HepG2 (cell line): ENCODE data around the gene FOLR3. TPM values are rescaled to one million over a fixed set of nuclear protein-coding genes. Genes with fewer than 3 reads are reported as not detected.
A peak's percentile ranks its signal among the peaks of the same experiment; 100 is the strongest.

ENCODE experiments used
- ATAC-seq: fragments of 200-7000 bp; cut with Tn5 transposase; 3 replicates; pipeline ENCODE4 v1.9.1; 2020; ENCODE audit warnings: mild to moderate bottlenecking, moderate library complexity
- BruUV-seq: library from RNA; stranded (reverse); fragments of 400-500 nt; replicated peaks from 2 replicates; lab custom pipeline; 2021; lab: Mats Ljungman, UMichigan
- CTCF ChIA-PET: fragments of 300-600 bp; formaldehyde crosslinking; extraction: SDS; loops from one replicate; lab custom pipeline; 2021; ENCODE audit warnings: low total read pairs, inconsistent platforms, low intra/inter-chr PET ratio; lab: Yijun Ruan, JAX
- POLR2A ChIA-PET: fragments of 350-600 bp; sonication (Branson Sonifier 250); formaldehyde crosslinking; loops from one replicate; lab custom pipeline; 2020; ENCODE audit warnings: antibody characterized with exemption, inconsistent platforms; lab: Yijun Ruan, JAX
- DNase-seq: peaks from one replicate; pipeline ENCODE4 v3.0.0-alpha.2; 2015; ENCODE audit warnings: low spot score
- FAIRE-seq: peaks from 3 replicates; lab custom pipeline; 2011; peaks lifted over from hg19 to GRCh38; lab: Jason Lieb, UNC
- H2AFZ ChIP-seq: one replicate; pipeline ENCODE4 v1.6.1; 2011; ENCODE audit warnings: low read length, inconsistent platforms
- H3K27ac ChIP-seq: fragments of 300-600 bp; 3 replicates; pipeline ENCODE4 v1.8.0; 2011; ENCODE audit warnings: mixed run types, mild to moderate bottlenecking, mixed read lengths, low read length, inconsistent platforms; ENCODE audit not compliant: insufficient read depth; ENCODE audit errors: extremely low read length
- H3K27me3 ChIP-seq, 2 experiments: fragments of 200-600 bp in 1 of 2; 2 replicates in 1 of 2; 3 replicates in 1 of 2; pipeline versions ENCODE4 v1.6.0 to v1.8.0; 2011; ENCODE audit warnings: low read length in 2 of 2, mild to moderate bottlenecking in 2 of 2, moderate library complexity in 2 of 2, inconsistent platforms in 1 of 2; ENCODE audit not compliant: insufficient read depth in 2 of 2, control insufficient read depth in 1 of 2
- H3K36me3 ChIP-seq, 2 experiments: fragments of 200-600 bp in 1 of 2; replicated peaks in 1 of 2; 2 replicates in 1 of 2; 3 replicates in 1 of 2; pipeline versions ENCODE4 v1.5.1 to v1.8.0; 2011; ENCODE audit warnings: low read length in 2 of 2, inconsistent platforms in 1 of 2; ENCODE audit not compliant: insufficient read depth in 2 of 2, control insufficient read depth in 1 of 2
- H3K4me1 ChIP-seq: 2 replicates; pipeline ENCODE4 v1.5.1; 2012; ENCODE audit warnings: low read length, inconsistent platforms; ENCODE audit not compliant: insufficient read depth
- H3K4me2 ChIP-seq: 2 replicates; pipeline ENCODE4 v1.6.0; 2011; ENCODE audit warnings: low read depth, low read length, inconsistent platforms
- H3K4me3 ChIP-seq, 3 experiments: fragments of 200-600 bp in 1 of 3; sonication (generic), shearing (Covaris generic) in 1 of 3; replicated peaks in 1 of 3; 2 replicates each; pipeline ENCODE4 v1.5.1; 2011 to 2016; ENCODE audit warnings: low read length in 3 of 3, inconsistent platforms in 2 of 3, low read depth in 2 of 3, mild to moderate bottlenecking in 2 of 3, control low read depth in 1 of 3, mixed read lengths in 1 of 3; ENCODE audit not compliant: insufficient read depth in 1 of 3
- H3K79me2 ChIP-seq: one replicate; pipeline ENCODE4 v1.6.1; 2011; ENCODE audit warnings: low read length, inconsistent platforms; ENCODE audit not compliant: insufficient read depth
- H3K9ac ChIP-seq: 2 replicates; pipeline ENCODE4 v1.6.0; 2011; ENCODE audit warnings: mild to moderate bottlenecking, low read depth, low read length, inconsistent platforms; ENCODE audit not compliant: insufficient read depth
- H3K9me3 ChIP-seq: 2 replicates; pipeline ENCODE4 v1.5.1; 2012; ENCODE audit warnings: mild to moderate bottlenecking, low read length
- H4K20me1 ChIP-seq: 2 replicates; pipeline ENCODE4 v1.6.0; 2011; ENCODE audit warnings: inconsistent platforms, mild to moderate bottlenecking, low read length, moderate library complexity; ENCODE audit not compliant: insufficient read depth
- ATF7 ChIP-seq, 2 experiments: fragments of 450-650 bp in 1 of 2; sonication (generic) in 1 of 2; formaldehyde crosslinking in 1 of 2; IDR thresholded peaks; 2 replicates each; pipeline versions ENCODE4 v1.4.0 to v1.6.1; 2016 to 2020; ENCODE audit warnings: antibody characterized with exemption in 1 of 2, mild to moderate bottlenecking in 1 of 2, missing genetic modification reagents in 1 of 2
- CREB1 ChIP-seq, 2 experiments: fragments of 450-650 bp in 1 of 2; IDR thresholded peaks; 2 replicates each; pipeline ENCODE4 v1.6.1; 2016 to 2017; ENCODE audit warnings: control low read depth in 1 of 2, mild to moderate bottlenecking in 1 of 2, missing compliant biosample characterization in 1 of 2, missing genetic modification characterization in 1 of 2
- ELF1 ChIP-seq: sonication (generic); formaldehyde crosslinking; IDR thresholded peaks from 2 replicates; pipeline ENCODE4 v1.4.0; 2020; ENCODE audit warnings: missing genetic modification reagents
- NFYB ChIP-seq: sonication (generic); formaldehyde crosslinking; IDR thresholded peaks from 2 replicates; pipeline ENCODE4 v1.4.0; 2020; ENCODE audit warnings: missing genetic modification reagents
- RARA ChIP-seq: IDR thresholded peaks from 2 replicates; pipeline ENCODE4 v1.6.1; 2016; ENCODE audit warnings: missing genetic modification reagents, missing compliant biosample characterization
- SALL1 ChIP-seq: sonication (generic); formaldehyde crosslinking; IDR thresholded peaks from 2 replicates; pipeline ENCODE4 v1.8.0; 2022; ENCODE audit warnings: mild to moderate bottlenecking, missing genetic modification reagents
- TGIF2 ChIP-seq: IDR thresholded peaks from 2 replicates; pipeline ENCODE4 v1.6.1; 2016; ENCODE audit warnings: control low read depth, missing compliant biosample characterization
- ZNF432 ChIP-seq: sonication (generic); formaldehyde crosslinking; IDR thresholded peaks from 2 replicates; pipeline ENCODE4 v1.5.0; 2020; ENCODE audit warnings: missing genetic modification reagents, mild to moderate bottlenecking, borderline replicate concordance
- WGBS: methylation state at CpG from one replicate; pipeline ENCODE4 v1.1.6; 2017; ENCODE audit warnings: low lambda C conversion rate; 5-methylcytosine and 5-hydroxymethylcytosine counted together
- in situ Hi-C: cut with HindIII; loops from 2 replicates; pipeline ENCODE4 v1.10.0; 2017; ENCODE audit warnings: low pct_unique_long_range_greater_than_20kb; ENCODE audit not compliant: extremely low pct_ligation_motif_present
- intact Hi-C: fragments of 100-400 bp; cut with micrococcal nuclease; formaldehyde crosslinking; loops from one replicate; pipeline ENCODE4 v1.10.0; 2022; ENCODE audit not compliant: unreplicated experiment
- polyA plus RNA-seq, 8 experiments: library from polyadenylated mRNA; depleted of rRNA in 3 of 8; stranded (reverse) in 7 of 8; unstranded in 1 of 8; fragments of >200 nt; fragmentation: Illumina TruSeq in 4 of 8; extraction: Trizol in 4 of 8; gene quantifications; 2 replicates each; pipeline versions ENCODE4 v1.2.1 to v1.2.3, GENCODE V29; 2011 to 2016; ENCODE audit warnings: low read depth in 4 of 8, missing spikeins in 1 of 8, mixed read lengths in 1 of 8; ENCODE audit not compliant: insufficient read depth in 1 of 8
- total RNA-seq, 5 experiments: library from RNA; depleted of rRNA; stranded (reverse); fragments of >200 nt; fragmentation: Illumina TruSeq; extraction: Trizol; gene quantifications; 2 replicates each; pipeline ENCODE4 v1.2.3, GENCODE V29; 2016; ENCODE audit warnings: low read depth in 1 of 5
- TF ChIP-seq, protein P1 (sequence below): sonication (generic); formaldehyde crosslinking; IDR thresholded peaks from 2 replicates; pipeline ENCODE4 v1.5.1; 2020; ENCODE audit warnings: missing genetic modification reagents, mild to moderate bottlenecking, borderline replicate concordance
- TF ChIP-seq, protein P2 (sequence below): sonication (generic); formaldehyde crosslinking; IDR thresholded peaks from 2 replicates; pipeline ENCODE4 v1.4.0; 2020; ENCODE audit warnings: low read depth, missing genetic modification reagents

FOLR3 gene
- total and polyA plus RNA-seq, 2 of the 13 experiments (the other 11 are each of a cell fraction or from before 2014, with no cell fraction given) = not detected

DNA sequence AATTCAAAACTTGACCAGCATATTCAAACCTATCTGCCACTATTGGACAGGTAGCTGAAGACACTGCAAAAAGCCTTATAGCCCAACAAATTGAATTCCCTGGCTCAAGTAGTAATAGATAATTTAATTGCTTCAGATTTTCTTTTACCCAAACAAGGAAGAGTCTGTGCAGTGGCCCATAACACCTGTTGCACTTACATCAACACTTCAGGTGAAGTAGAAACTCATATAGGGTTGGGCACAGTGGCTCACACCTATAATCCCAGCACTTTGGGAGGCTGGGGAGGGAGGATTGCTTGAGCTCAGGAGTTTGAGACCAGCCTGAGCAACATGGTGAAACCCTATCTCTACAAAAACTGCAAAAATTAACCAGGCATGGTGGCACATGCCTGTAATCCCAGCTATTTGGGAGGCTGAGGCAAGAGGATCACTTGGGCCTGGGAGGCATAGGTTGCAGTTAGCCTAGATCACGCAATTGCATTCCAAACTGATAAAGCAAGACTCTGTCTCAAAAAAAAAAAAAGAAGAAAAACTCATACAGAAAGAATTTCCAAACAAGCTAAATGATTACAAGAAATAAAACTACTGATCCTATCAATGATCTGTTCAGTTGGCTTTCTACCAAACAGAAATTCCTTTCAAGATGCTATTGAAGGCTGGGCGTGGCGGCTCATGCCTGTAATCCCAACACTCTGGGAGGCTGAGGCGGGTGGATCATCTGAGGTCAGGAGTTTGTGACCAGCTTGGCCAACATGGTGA, 9.5 kb downstream of the FOLR3 start (continued):
- TF ChIP-seq, protein P1, sequence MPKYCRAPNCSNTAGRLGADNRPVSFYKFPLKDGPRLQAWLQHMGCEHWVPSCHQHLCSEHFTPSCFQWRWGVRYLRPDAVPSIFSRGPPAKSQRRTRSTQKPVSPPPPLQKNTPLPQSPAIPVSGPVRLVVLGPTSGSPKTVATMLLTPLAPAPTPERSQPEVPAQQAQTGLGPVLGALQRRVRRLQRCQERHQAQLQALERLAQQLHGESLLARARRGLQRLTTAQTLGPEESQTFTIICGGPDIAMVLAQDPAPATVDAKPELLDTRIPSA (CRISPR knock-in tag) = no peak
- TF ChIP-seq TGIF2 (CRISPR knock-in tag) = no peak

DNA sequence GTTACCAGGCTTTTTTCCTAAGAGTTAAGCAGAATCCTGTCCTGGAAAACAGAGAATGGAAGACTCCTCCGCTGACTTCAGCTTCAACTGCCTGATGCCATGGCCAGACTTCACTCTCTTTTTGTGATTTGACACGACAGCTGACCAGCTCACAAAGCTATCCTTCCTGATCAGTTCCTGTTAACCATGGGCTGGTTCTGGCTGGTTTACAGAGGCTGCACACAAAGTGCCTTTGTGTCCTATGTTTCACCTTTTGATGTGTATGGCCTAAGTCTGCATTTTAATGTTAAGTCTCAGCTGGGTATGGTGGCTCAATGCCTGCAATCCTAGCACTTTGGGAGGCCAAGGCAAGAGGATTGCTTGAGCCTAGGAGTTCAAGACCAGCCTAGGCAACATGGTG, 11.1 kb downstream of the FOLR3 start:
- Histone ChIP-seq H3K27me3 (peaks cover 0 to 3% of the 10 kb centered on the region in 2 experiments; a peak in 2 of 5 replicates), H3K9me3 (no peaks in the 10 kb centered on the region), H3K36me3 (no peaks in the 10 kb centered on the region), H3K9ac (no peak overlapping the region), H4K20me1 (no peaks in the 10 kb centered on the region), H3K79me2 (no peaks in the 10 kb centered on the region), H2AFZ (no peak overlapping the region), H3K4me3 (no peak overlapping the region), H3K4me1 (no peaks in the 10 kb centered on the region), H3K4me2 (no peak overlapping the region), H3K27ac (no peak overlapping the region)
- ChIA-PET POLR2A (no interaction called here), CTCF (no interaction called here)
- intact Hi-C loops (no loop called here), in situ Hi-C loops (no loop called here)
- DNase-seq (no peak), FAIRE-seq (no peak), ATAC-seq (no peak)
- TF ChIP-seq RARA (CRISPR knock-in tag) = 0 out of 2 replicates have a peak, but pooled peaks have one; percentile 19
- TF ChIP-seq ZNF432 = no peak
- BruUV-seq = no TSS peak
- WGBS = 0% methylated on average over 2 of the region's 2 CpGs

DNA sequence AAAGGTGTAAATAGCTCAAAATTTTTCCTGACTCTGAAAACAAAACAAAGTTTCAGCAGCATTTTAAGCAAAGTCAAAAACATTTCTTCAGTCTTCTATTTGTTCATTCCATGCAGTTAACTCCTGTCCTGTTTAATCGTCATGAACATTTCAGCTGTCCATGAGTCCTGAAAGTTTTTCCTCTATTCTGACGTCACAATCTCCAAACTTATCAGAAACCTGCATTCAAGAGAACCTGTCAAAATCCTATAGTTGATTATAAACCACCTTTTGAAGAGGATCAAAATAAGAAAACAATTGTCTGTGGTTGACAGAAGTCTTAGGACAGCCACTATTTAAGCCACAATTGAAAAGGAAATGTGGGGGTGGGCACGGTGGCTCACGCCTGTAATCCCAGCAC, 15.4 kb downstream of the FOLR3 start:
- FAIRE-seq = no peak
- H3K79me2 ChIP-seq = no peaks in the 10 kb centered on the region
- H4K20me1 ChIP-seq = no peaks in the 10 kb centered on the region
- no peaks in the 10 kb centered on the region for H3K4me1 ChIP-seq
- H3K36me3 ChIP-seq = no peaks in the 10 kb centered on the region
- no peaks in the 10 kb centered on the region for H3K9me3 ChIP-seq
- H3K27ac ChIP-seq = no peak overlapping the region
- TF ChIP-seq, protein P2, sequence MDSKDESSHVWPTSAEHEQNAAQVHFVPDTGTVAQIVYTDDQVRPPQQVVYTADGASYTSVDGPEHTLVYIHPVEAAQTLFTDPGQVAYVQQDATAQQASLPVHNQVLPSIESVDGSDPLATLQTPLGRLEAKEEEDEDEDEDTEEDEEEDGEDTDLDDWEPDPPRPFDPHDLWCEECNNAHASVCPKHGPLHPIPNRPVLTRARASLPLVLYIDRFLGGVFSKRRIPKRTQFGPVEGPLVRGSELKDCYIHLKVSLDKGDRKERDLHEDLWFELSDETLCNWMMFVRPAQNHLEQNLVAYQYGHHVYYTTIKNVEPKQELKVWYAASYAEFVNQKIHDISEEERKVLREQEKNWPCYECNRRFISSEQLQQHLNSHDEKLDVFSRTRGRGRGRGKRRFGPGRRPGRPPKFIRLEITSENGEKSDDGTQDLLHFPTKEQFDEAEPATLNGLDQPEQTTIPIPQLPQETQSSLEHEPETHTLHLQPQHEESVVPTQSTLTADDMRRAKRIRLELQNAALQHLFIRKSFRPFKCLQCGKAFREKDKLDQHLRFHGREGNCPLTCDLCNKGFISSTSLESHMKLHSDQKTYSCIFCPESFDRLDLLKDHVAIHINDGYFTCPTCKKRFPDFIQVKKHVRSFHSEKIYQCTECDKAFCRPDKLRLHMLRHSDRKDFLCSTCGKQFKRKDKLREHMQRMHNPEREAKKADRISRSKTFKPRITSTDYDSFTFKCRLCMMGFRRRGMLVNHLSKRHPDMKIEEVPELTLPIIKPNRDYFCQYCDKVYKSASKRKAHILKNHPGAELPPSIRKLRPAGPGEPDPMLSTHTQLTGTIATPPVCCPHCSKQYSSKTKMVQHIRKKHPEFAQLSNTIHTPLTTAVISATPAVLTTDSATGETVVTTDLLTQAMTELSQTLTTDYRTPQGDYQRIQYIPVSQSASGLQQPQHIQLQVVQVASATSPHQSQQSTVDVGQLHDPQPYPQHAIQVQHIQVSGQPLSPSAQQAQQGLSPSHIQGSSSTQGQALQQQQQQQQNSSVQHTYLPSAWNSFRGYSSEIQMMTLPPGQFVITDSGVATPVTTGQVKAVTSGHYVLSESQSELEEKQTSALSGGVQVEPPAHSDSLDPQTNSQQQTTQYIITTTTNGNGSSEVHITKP = no peak
- TF ChIP-seq NFYB (CRISPR knock-in tag) (no peak), ATF7 (IDR thresholded peaks at IDR 0.05) (peak; percentile 53), ATF7 (CRISPR knock-in tag; IDR thresholded peaks at IDR 0.05) (no peak), ELF1 (no peak), CREB1 (IDR thresholded peaks at IDR 0.05) (peak; percentile 95), CREB1 (CRISPR knock-in tag; IDR thresholded peaks at IDR 0.05) (no peak), SALL1 (no peak)
- TF ChIP-seq, all 625 proteins: peak for 2
- intact Hi-C loops = no loop called here
- Histone ChIP-seq H2AFZ (no peak overlapping the region), H3K27me3 (0 out of 5 replicates have a peak, but pooled peaks cover 0 to 1% of the 10 kb centered on the region in 2 experiments), H3K4me3 (no peak overlapping the region), H3K4me2 (no peak overlapping the region), H3K9ac (no peak overlapping the region)
- no peak for ATAC-seq
- in situ Hi-C loops = no loop called here
- CTCF ChIA-PET = no interaction called here
- POLR2A ChIA-PET = no interaction called here
- WGBS = 36% methylated on average over 4 of the region's 4 CpGs
- no TSS peak for BruUV-seq
- no peak for DNase-seq
